Measurements from ENCODE around the gene TUT7. TPM values are rescaled to one million over a fixed set of nuclear protein-coding genes. Genes with fewer than 3 reads are reported as not detected.

The TUT7 gene
- total RNA-seq, 2 experiments from 2014 or later: 29.2 to 43.4 TPM

DNA sequence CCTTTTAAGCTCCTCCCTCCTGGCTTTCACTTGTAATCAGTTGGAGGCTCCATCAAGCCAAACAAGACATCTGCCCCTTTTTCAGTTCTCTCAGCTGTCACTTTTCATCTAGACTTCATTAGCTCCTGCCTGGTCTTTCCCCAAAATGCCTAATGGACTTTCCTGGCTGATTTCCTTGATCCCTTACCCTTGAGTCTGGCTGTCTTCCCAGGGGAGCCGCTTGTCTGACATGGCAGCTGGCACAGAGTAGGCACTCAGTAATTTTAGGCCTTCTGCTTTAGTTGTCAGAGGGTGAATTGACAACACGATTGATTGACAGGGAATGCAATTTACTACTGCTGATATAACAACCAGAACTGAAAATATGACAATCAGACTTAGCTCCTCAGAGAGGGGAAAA is 96.8 kb downstream of the TUT7 start:
- CTCF ChIA-PET (ENCODE audit: unreplicated experiment): no interaction called here
- no peak for DNase-seq (ENCODE audit: low spot score)
- H4K20me1 ChIP-seq (ENCODE audit: insufficient read depth, low read length): no peaks in the 10 kb centered on the region; the same call in 1 of the 2 replicates
- H3K9me3 ChIP-seq (ENCODE audit: low read length): peaks cover 12% of the 10 kb centered on the region
- TF ChIP-seq, protein P1, sequence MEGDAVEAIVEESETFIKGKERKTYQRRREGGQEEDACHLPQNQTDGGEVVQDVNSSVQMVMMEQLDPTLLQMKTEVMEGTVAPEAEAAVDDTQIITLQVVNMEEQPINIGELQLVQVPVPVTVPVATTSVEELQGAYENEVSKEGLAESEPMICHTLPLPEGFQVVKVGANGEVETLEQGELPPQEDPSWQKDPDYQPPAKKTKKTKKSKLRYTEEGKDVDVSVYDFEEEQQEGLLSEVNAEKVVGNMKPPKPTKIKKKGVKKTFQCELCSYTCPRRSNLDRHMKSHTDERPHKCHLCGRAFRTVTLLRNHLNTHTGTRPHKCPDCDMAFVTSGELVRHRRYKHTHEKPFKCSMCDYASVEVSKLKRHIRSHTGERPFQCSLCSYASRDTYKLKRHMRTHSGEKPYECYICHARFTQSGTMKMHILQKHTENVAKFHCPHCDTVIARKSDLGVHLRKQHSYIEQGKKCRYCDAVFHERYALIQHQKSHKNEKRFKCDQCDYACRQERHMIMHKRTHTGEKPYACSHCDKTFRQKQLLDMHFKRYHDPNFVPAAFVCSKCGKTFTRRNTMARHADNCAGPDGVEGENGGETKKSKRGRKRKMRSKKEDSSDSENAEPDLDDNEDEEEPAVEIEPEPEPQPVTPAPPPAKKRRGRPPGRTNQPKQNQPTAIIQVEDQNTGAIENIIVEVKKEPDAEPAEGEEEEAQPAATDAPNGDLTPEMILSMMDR (conservative IDR thresholded peaks at IDR 0.05; ENCODE audit: low read length): no peak
- no peak for TF ChIP-seq EZH2phosphoT487 (IDR thresholded peaks at IDR 0.05; ENCODE audit: borderline replicate concordance, low read depth, low read length)
- peaks cover 4% of the 10 kb centered on the region; the same call in 1 of the 2 replicates for H3K36me3 ChIP-seq (ENCODE audit: insufficient read depth, low read length)
- BruUV-seq (replicated peaks): no TSS peak
- H3K9me2 ChIP-seq (ENCODE audit: insufficient read depth, low read length): no peaks in the 10 kb centered on the region
- H3K79me2 ChIP-seq (ENCODE audit: insufficient read depth, low read depth, low read length): no peaks in the 10 kb centered on the region
- POLR2A ChIA-PET: interaction anchor here (0.8 kb wide), 1 partner anchor 19 kb away, joined by 3 read pairs; no protein-coding TSS in a partner anchor
- no peaks in the 10 kb centered on the region for H3K4me1 ChIP-seq (ENCODE audit: insufficient read depth, low read length, poor library complexity, severe bottlenecking)
- no peak overlapping the region for H3K4me2 ChIP-seq (ENCODE audit: low read length)
- H3K4me3 ChIP-seq (ENCODE audit: low read depth, low read length, poor library complexity, severe bottlenecking): no peak overlapping the region
- no peak overlapping the region for H2AFZ ChIP-seq (ENCODE audit: low read length)
- no peak overlapping the region for H3K27ac ChIP-seq (ENCODE audit: low read depth, low read length, poor library complexity, severe bottlenecking)
- intact Hi-C loops (cut with micrococcal nuclease; ENCODE audit: unreplicated experiment): no loop called here

GRCh38 chr9:86256653-86257052 is 97.6 kb downstream of the TUT7 start:
- H2AFZ ChIP-seq (ENCODE audit: low read length): no peak overlapping the region
- no peaks in the 10 kb centered on the region for H3K4me1 ChIP-seq (ENCODE audit: insufficient read depth, low read length, poor library complexity, severe bottlenecking)
- no peaks in the 10 kb centered on the region for H3K36me3 ChIP-seq (ENCODE audit: insufficient read depth, low read length)
- H3K9me3 ChIP-seq (ENCODE audit: low read length): peaks cover 17% of the 10 kb centered on the region
- no peak overlapping the region for H3K27ac ChIP-seq (ENCODE audit: low read depth, low read length, poor library complexity, severe bottlenecking)
- H3K4me3 ChIP-seq (ENCODE audit: low read depth, low read length, poor library complexity, severe bottlenecking): no peak overlapping the region
- intact Hi-C loops (cut with micrococcal nuclease; ENCODE audit: unreplicated experiment): no loop called here
- ChIA-PET CTCF (ENCODE audit: unreplicated experiment) (no interaction called here), POLR2A (interaction anchor here (0.8 kb wide), 1 partner anchor 20 kb away, joined by 3 read pairs; no protein-coding TSS in a partner anchor)
- no peaks in the 10 kb centered on the region for H3K9me2 ChIP-seq (ENCODE audit: insufficient read depth, low read length)
- H3K79me2 ChIP-seq (ENCODE audit: insufficient read depth, low read depth, low read length): no peaks in the 10 kb centered on the region
- BruUV-seq (replicated peaks): no TSS peak
- no peak overlapping the region for H3K4me2 ChIP-seq (ENCODE audit: low read length)
- DNase-seq (ENCODE audit: low spot score): no peak
- TF ChIP-seq EZH2phosphoT487 (IDR thresholded peaks at IDR 0.05; ENCODE audit: borderline replicate concordance, low read depth, low read length): no peak
- TF ChIP-seq, protein P1 (conservative IDR thresholded peaks at IDR 0.05; ENCODE audit: low read length): no peak
- H4K20me1 ChIP-seq (ENCODE audit: insufficient read depth, low read length): no peaks in the 10 kb centered on the region

DNA sequence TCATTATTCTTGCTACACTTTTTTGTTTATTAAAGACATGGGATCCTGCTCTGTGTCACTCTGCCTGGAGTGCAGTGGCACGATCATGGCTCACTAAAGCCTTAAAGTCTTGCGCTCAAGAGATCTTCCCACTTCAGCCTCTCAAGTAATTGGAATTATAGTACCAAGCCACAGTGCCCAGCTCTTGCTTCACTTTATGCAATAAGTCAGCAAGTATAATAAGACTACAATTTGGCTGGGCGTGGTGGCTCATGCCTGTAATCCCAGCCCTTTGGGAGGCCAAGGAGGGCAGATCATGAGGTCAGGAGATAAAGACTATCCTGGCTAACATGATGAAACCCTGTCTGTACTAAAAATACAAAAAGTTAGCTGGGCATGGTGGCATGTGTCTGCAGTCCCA is 100.6 kb downstream of the TUT7 start:
- peaks cover 17% of the 10 kb centered on the region for H3K9me3 ChIP-seq (ENCODE audit: low read length)
- ChIA-PET POLR2A (interaction anchor here (0.7 kb wide), 1 partner anchor 1560 kb away, joined by 4 read pairs; no protein-coding TSS in a partner anchor), CTCF (ENCODE audit: unreplicated experiment) (no interaction called here)
- no peak overlapping the region for H3K4me3 ChIP-seq (ENCODE audit: low read depth, low read length, poor library complexity, severe bottlenecking)
- H3K4me2 ChIP-seq (ENCODE audit: low read length): no peak overlapping the region
- H2AFZ ChIP-seq (ENCODE audit: low read length): no peak overlapping the region
- no peak overlapping the region for H3K27ac ChIP-seq (ENCODE audit: low read depth, low read length, poor library complexity, severe bottlenecking)
- peaks cover 4% of the 10 kb centered on the region; the same call in 1 of the 2 replicates for H3K9me2 ChIP-seq (ENCODE audit: insufficient read depth, low read length)
- no peaks in the 10 kb centered on the region for H3K79me2 ChIP-seq (ENCODE audit: insufficient read depth, low read depth, low read length)
- no peak for DNase-seq (ENCODE audit: low spot score)
- H3K36me3 ChIP-seq (ENCODE audit: insufficient read depth, low read length): no peaks in the 10 kb centered on the region
- H3K4me1 ChIP-seq (ENCODE audit: insufficient read depth, low read length, poor library complexity, severe bottlenecking): no peaks in the 10 kb centered on the region
- H4K20me1 ChIP-seq (ENCODE audit: insufficient read depth, low read length): no peaks in the 10 kb centered on the region
- TF ChIP-seq EZH2phosphoT487 (IDR thresholded peaks at IDR 0.05; ENCODE audit: borderline replicate concordance, low read depth, low read length): no peak
- TF ChIP-seq, protein P1 (conservative IDR thresholded peaks at IDR 0.05; ENCODE audit: low read length): no peak
- BruUV-seq (replicated peaks): no TSS peak
- intact Hi-C loops (cut with micrococcal nuclease; ENCODE audit: unreplicated experiment): no loop called here
